C1 segment of cervical spinal cord (tissue), 14 donors: ENCODE results near the gene ERV3-1.
"Not testable (repeated sequence)": the region's sequence is repeated elsewhere in the genome, so short reads cannot be mapped to it uniquely, and the experiment has no call there.

ENCODE experiments used
- DNase-seq, 14 donors: peaks; one replicate each; lab custom pipeline; 2025; lab: John Stamatoyannopoulos, UW

Gene ERV3-1

GRCh38 chr7:64944667-64945502, 61.6 kb downstream of the ERV3-1 start:
- not testable (repeated sequence) for DNase-seq
